ENCODE results near the gene DGAT2L6.

Gene DGAT2L6

GRCh38 chrX:70190225-70190624 is 12.9 kb downstream of the DGAT2L6 start:
- no peak overlapping the region for H3K9ac ChIP-seq (ENCODE audit: low read length)
- no peaks in the 10 kb centered on the region for H3K9me2 ChIP-seq (replicated peaks; ENCODE audit: insufficient read depth, low read length)
- no peaks in the 10 kb centered on the region for H4K20me1 ChIP-seq (ENCODE audit: insufficient read depth, low read length)
- no peak overlapping the region for H3K27ac ChIP-seq (ENCODE audit: low read length)
- no peaks in the 10 kb centered on the region for H3K36me3 ChIP-seq (replicated peaks; ENCODE audit: insufficient read depth, low read length)
- H3F3A ChIP-seq (ENCODE audit: insufficient read depth, low read length), result no peaks in the 10 kb centered on the region
- H2AFZ ChIP-seq (ENCODE audit: low read length), result no peak overlapping the region
- no peak for TF ChIP-seq EZH2phosphoT487 (IDR thresholded peaks at IDR 0.05; ENCODE audit: low read length)
- TF ChIP-seq EZH2 (optimal IDR thresholded peaks at IDR 0.05; ENCODE audit: low read depth, low read length), result no peak
- no peak for TF ChIP-seq CTCF (IDR thresholded peaks at IDR 0.05; ENCODE audit: low read length)
- no peak overlapping the region for H3K4me3 ChIP-seq (ENCODE audit: low read length)
- no peaks in the 10 kb centered on the region for H3K4me1 ChIP-seq (ENCODE audit: low read length)
- no peaks in the 10 kb centered on the region for H3K79me2 ChIP-seq (ENCODE audit: low read length)
- H3K9me3 ChIP-seq (replicated peaks; ENCODE audit: insufficient read depth, low read length), result no peaks in the 10 kb centered on the region
- H3K4me2 ChIP-seq (ENCODE audit: low read depth, low read length), result no peak overlapping the region
- H3K27me3 ChIP-seq (replicated peaks; ENCODE audit: insufficient read depth, low read length), result no peaks in the 10 kb centered on the region
- no peak for DNase-seq

- Histone ChIP-seq H3K36me3 (replicated peaks; ENCODE audit: insufficient read depth, low read length) (no peaks in the 10 kb centered on the region), H3K9ac (ENCODE audit: low read length) (no peak overlapping the region), H3K4me2 (ENCODE audit: low read depth, low read length) (no peak overlapping the region), H2AFZ (ENCODE audit: low read length) (no peak overlapping the region), H3K9me3 (replicated peaks; ENCODE audit: insufficient read depth, low read length) (no peaks in the 10 kb centered on the region), H3K79me2 (ENCODE audit: low read length) (no peaks in the 10 kb centered on the region), H3F3A (ENCODE audit: insufficient read depth, low read length) (no peaks in the 10 kb centered on the region), H3K9me2 (replicated peaks; ENCODE audit: insufficient read depth, low read length) (no peaks in the 10 kb centered on the region), H3K27ac (ENCODE audit: low read length) (no peak overlapping the region), H3K27me3 (replicated peaks; ENCODE audit: insufficient read depth, low read length) (no peaks in the 10 kb centered on the region), H3K4me1 (ENCODE audit: low read length) (no peaks in the 10 kb centered on the region), H4K20me1 (ENCODE audit: insufficient read depth, low read length) (no peaks in the 10 kb centered on the region), H3K4me3 (ENCODE audit: low read length) (no peak overlapping the region)
- peak; percentile 40 for DNase-seq
- TF ChIP-seq EZH2 (optimal IDR thresholded peaks at IDR 0.05; ENCODE audit: low read depth, low read length) (no peak), CTCF (IDR thresholded peaks at IDR 0.05; ENCODE audit: low read length) (peak; percentile 49), EZH2phosphoT487 (IDR thresholded peaks at IDR 0.05; ENCODE audit: low read length) (no peak)
Observed at GRCh38 chrX:70196961-70197720, 19.9 kb downstream of the DGAT2L6 start.

GRCh38 chrX:70201732-70202131 is 24.4 kb downstream of the DGAT2L6 start:
- no peak for DNase-seq
- no peak overlapping the region for H2AFZ ChIP-seq (ENCODE audit: low read length)
- H3K4me3 ChIP-seq (ENCODE audit: low read length), result no peak overlapping the region
- no peaks in the 10 kb centered on the region for H3K4me1 ChIP-seq (ENCODE audit: low read length)
- no peaks in the 10 kb centered on the region for H3F3A ChIP-seq (ENCODE audit: insufficient read depth, low read length)
- TF ChIP-seq EZH2phosphoT487 (IDR thresholded peaks at IDR 0.05; ENCODE audit: low read length), result no peak
- TF ChIP-seq CTCF (IDR thresholded peaks at IDR 0.05; ENCODE audit: low read length), result no peak
- no peak for TF ChIP-seq EZH2 (optimal IDR thresholded peaks at IDR 0.05; ENCODE audit: low read depth, low read length)
- no peaks in the 10 kb centered on the region for H4K20me1 ChIP-seq (ENCODE audit: insufficient read depth, low read length)
- H3K4me2 ChIP-seq (ENCODE audit: low read depth, low read length), result no peak overlapping the region
- no peak overlapping the region for H3K9ac ChIP-seq (ENCODE audit: low read length)
- no peaks in the 10 kb centered on the region for H3K79me2 ChIP-seq (ENCODE audit: low read length)
- H3K27me3 ChIP-seq (replicated peaks; ENCODE audit: insufficient read depth, low read length), result no peaks in the 10 kb centered on the region
- no peaks in the 10 kb centered on the region for H3K9me2 ChIP-seq (replicated peaks; ENCODE audit: insufficient read depth, low read length)
- H3K9me3 ChIP-seq (replicated peaks; ENCODE audit: insufficient read depth, low read length), result no peaks in the 10 kb centered on the region
- no peaks in the 10 kb centered on the region for H3K36me3 ChIP-seq (replicated peaks; ENCODE audit: insufficient read depth, low read length)
- no peak overlapping the region for H3K27ac ChIP-seq (ENCODE audit: low read length)
